Bronchial epithelial cell (primary cell): Measurements from ENCODE around the gene SSPN. TPM values are rescaled to one million over a fixed set of nuclear protein-coding genes. Genes with fewer than 3 reads are reported as not detected.

Experiments
- DNase-seq: peaks from one replicate; pipeline ENCODE4 v3.0.0-alpha.2; 2010; ENCODE audit warnings: low read depth
- FAIRE-seq: peaks from 2 replicates; lab custom pipeline; 2011; peaks lifted over from hg19 to GRCh38; lab: Jason Lieb, UNC
- H3K27me3 ChIP-seq: 2 replicates; pipeline ENCODE4 v1.5.1; 2011; ENCODE audit warnings: low read length; ENCODE audit not compliant: control insufficient read depth, insufficient read depth
- H3K36me3 ChIP-seq: 2 replicates; pipeline ENCODE4 v1.5.1; 2011; ENCODE audit warnings: low read length; ENCODE audit not compliant: control insufficient read depth, insufficient read depth
- H3K4me3 ChIP-seq: 2 replicates; pipeline ENCODE4 v1.5.1; 2011; ENCODE audit warnings: mild to moderate bottlenecking, low read depth, low read length, control low read depth
- total RNA-seq: library from RNA; depleted of rRNA; stranded (reverse); fragments of >200 nt; gene quantifications from 2 replicates; pipeline ENCODE4 v1.2.1, GENCODE V29; 2014
- TF ChIP-seq, protein P1 (sequence below): IDR thresholded peaks from 2 replicates; pipeline ENCODE4 v1.5.1; 2011; ENCODE audit warnings: mild to moderate bottlenecking, moderate library complexity, low read length, control low read depth, inconsistent platforms; ENCODE audit not compliant: insufficient read depth, severe bottlenecking

Gene SSPN
- total RNA-seq, 1 donor from 2014 or later, result 0.26 TPM

DNA sequence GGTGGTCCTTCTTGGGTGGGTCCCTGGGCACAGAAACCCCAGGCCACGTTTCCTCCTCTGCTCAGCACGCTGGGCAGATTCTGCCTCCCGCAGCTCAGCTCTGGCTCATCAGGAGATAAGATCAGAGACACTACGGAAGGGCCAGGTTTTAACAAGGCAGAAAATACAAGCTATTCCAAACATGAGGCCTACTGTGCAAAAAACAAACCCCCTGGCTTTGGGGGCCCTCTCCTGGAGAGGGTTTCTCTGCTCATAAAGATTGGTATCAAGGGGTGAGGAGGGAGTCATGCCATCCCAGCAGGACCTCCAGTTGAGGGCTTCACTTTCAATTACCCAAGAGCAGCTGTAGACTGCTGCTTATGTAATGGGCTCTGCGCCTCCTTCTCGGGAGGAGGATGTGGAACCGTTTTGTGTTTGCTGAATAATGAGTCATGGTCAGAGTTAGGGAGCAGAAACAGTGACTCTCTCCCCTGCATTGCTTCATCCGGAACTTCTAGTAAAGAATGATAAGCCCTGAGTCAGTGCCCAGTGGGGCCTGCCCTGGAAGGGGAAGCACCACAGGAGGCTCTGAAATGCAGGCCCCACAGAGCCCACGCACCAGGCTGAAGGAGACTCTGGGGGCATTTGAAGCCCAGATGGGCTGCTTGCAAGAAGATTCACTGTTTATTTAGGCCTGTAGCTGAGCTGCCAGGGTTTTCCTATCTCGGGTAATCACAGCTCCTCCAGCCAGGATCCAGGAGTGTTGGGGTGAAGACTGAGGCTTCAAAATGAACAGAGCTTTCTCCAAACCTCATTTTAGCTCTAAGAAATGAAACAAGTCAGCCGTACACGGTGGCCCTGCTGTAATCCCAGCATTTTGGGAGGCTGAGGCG is 79.3 kb downstream of the SSPN start:
- no peak overlapping the region for H3K4me3 ChIP-seq
- H3K27me3 ChIP-seq, result no peaks in the 10 kb centered on the region
- TF ChIP-seq, protein P1, sequence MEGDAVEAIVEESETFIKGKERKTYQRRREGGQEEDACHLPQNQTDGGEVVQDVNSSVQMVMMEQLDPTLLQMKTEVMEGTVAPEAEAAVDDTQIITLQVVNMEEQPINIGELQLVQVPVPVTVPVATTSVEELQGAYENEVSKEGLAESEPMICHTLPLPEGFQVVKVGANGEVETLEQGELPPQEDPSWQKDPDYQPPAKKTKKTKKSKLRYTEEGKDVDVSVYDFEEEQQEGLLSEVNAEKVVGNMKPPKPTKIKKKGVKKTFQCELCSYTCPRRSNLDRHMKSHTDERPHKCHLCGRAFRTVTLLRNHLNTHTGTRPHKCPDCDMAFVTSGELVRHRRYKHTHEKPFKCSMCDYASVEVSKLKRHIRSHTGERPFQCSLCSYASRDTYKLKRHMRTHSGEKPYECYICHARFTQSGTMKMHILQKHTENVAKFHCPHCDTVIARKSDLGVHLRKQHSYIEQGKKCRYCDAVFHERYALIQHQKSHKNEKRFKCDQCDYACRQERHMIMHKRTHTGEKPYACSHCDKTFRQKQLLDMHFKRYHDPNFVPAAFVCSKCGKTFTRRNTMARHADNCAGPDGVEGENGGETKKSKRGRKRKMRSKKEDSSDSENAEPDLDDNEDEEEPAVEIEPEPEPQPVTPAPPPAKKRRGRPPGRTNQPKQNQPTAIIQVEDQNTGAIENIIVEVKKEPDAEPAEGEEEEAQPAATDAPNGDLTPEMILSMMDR, result no peak
- DNase-seq (peak; percentile 100), FAIRE-seq (no peak)
- no peaks in the 10 kb centered on the region for H3K36me3 ChIP-seq

GRCh38 chr12:26275313-26276131 is 80.1 kb downstream of the SSPN start:
- no peaks in the 10 kb centered on the region for H3K36me3 ChIP-seq
- FAIRE-seq (no peak), DNase-seq (peak; percentile 76)
- TF ChIP-seq, protein P1, result no peak
- no peaks in the 10 kb centered on the region for H3K27me3 ChIP-seq
- H3K4me3 ChIP-seq, result no peak overlapping the region

DNA sequence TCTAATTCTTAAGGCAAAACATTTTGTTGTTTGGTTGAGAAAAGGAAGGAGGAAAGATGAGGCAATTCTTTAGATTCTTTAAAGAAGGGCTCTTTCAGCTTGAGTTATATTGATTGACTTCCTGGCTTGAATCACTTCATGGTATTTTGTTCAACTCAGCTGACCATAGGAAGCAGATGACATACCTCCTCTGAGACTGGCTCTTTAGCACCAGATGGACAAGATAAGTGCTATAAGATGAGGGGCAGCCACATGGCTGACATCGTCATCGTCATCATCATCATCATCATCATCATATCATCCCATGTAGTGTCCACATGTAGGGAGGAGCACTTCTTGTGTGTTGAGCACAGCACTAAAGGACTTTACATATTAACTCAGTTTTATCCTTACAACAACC is 81.3 kb downstream of the SSPN start:
- FAIRE-seq, result no peak

GRCh38 chr12:26277506-26278246 is 82.3 kb downstream of the SSPN start:
- FAIRE-seq (no peak), DNase-seq (no peak)
- Histone ChIP-seq H3K4me3 (no peak overlapping the region), H3K36me3 (no peaks in the 10 kb centered on the region), H3K27me3 (no peaks in the 10 kb centered on the region)
- TF ChIP-seq, protein P1, result no peak

More for the DNA sequence above, 81.3 kb downstream of the SSPN start:
- TF ChIP-seq, protein P1, result no peak
- Histone ChIP-seq H3K27me3 (no peaks in the 10 kb centered on the region), H3K36me3 (no peaks in the 10 kb centered on the region), H3K4me3 (no peak overlapping the region)
- no peak for DNase-seq

DNA sequence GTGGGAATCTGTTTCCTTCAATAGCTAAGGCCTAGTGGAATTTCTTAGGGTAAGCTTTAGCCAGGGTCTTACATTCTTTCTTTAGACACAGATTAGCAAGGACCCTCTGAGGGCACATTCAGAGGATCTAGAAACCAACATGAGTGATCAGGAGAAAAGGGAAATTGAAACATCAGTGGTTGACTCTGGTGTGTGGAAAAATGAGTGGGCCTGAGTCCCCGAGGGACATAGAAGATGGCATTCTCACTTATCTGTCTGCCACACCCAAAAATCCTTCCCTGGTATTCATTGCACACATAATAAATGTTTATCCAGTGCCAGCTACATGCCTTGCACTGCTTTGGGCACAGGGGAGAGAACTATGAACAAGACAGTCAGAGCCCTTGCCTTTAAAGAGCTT is 82.9 kb downstream of the SSPN start:
- TF ChIP-seq, protein P1, result no peak
- FAIRE-seq, result no peak
- no peaks in the 10 kb centered on the region for H3K27me3 ChIP-seq
- DNase-seq, result no peak
- no peaks in the 10 kb centered on the region for H3K36me3 ChIP-seq
- no peak overlapping the region for H3K4me3 ChIP-seq
